Trophoblast cell (in vitro differentiated cells and primary cell): ENCODE results near the gene CAPN8.

Source experiments
- DNase-seq, 2 donors: peaks; one replicate each; pipeline ENCODE4 v3.0.0-alpha.2; 2016
- H2AFZ ChIP-seq: 2 replicates; pipeline ENCODE4 v1.6.1; 2013; ENCODE audit warnings: low read length, moderate library complexity, mild to moderate bottlenecking; ENCODE audit not compliant: insufficient read depth, poor library complexity
- H2AK5ac ChIP-seq: 2 replicates; pipeline ENCODE4 v1.6.1; 2013; ENCODE audit warnings: mild to moderate bottlenecking, low read length
- H2BK120ac ChIP-seq: 2 replicates; pipeline ENCODE4 v1.6.1; 2013; ENCODE audit warnings: low read length, mild to moderate bottlenecking, moderate library complexity; ENCODE audit not compliant: insufficient read depth, poor library complexity
- H2BK12ac ChIP-seq: 2 replicates; pipeline ENCODE4 v1.6.1; 2013; ENCODE audit warnings: mild to moderate bottlenecking, low read length, moderate library complexity
- H2BK5ac ChIP-seq: 2 replicates; pipeline ENCODE4 v1.6.1; 2013; ENCODE audit warnings: low read length, low read depth, moderate library complexity, mild to moderate bottlenecking; ENCODE audit not compliant: poor library complexity
- H3K14ac ChIP-seq: 2 replicates; pipeline ENCODE4 v1.6.1; 2013; ENCODE audit warnings: mild to moderate bottlenecking, low read length
- H3K18ac ChIP-seq: 2 replicates; pipeline ENCODE4 v1.6.1; 2013; ENCODE audit warnings: mild to moderate bottlenecking, low read length
- H3K23ac ChIP-seq: 2 replicates; pipeline ENCODE4 v1.6.1; 2013; ENCODE audit warnings: low read length
- H3K27ac ChIP-seq: 2 replicates; pipeline ENCODE4 v1.5.1; 2013; ENCODE audit warnings: low read depth, mild to moderate bottlenecking, inconsistent platforms, low read length, moderate library complexity
- H3K27me3 ChIP-seq: 2 replicates; pipeline ENCODE4 v1.6.1; 2013; ENCODE audit warnings: inconsistent platforms, mild to moderate bottlenecking, low read length, moderate library complexity; ENCODE audit not compliant: insufficient read depth
- H3K36me3 ChIP-seq, 2 experiments: 1 replicate in 1 of 2; 2 replicates in 1 of 2; pipeline ENCODE4 v1.6.1; 2013; ENCODE audit warnings: low read length in 2 of 2, mild to moderate bottlenecking in 2 of 2, moderate library complexity in 1 of 2; ENCODE audit not compliant: insufficient read depth in 2 of 2, control insufficient read depth in 1 of 2
- H3K4ac ChIP-seq: 2 replicates; pipeline ENCODE4 v1.6.1; 2013; ENCODE audit warnings: low read depth, mild to moderate bottlenecking, low read length, moderate library complexity
- H3K4me1 ChIP-seq, 2 experiments: 1 replicate in 1 of 2; 2 replicates in 1 of 2; pipeline ENCODE4 v1.6.1; 2013; ENCODE audit warnings: low read length in 2 of 2, mild to moderate bottlenecking in 2 of 2, moderate library complexity in 1 of 2; ENCODE audit not compliant: insufficient read depth in 2 of 2, control insufficient read depth in 1 of 2
- H3K4me2 ChIP-seq: 2 replicates; pipeline ENCODE4 v1.6.1; 2013; ENCODE audit warnings: inconsistent platforms, mild to moderate bottlenecking, low read length, moderate library complexity
- H3K4me3 ChIP-seq: 2 replicates; pipeline ENCODE4 v1.5.1; 2013; ENCODE audit warnings: mild to moderate bottlenecking, low read depth, low read length, inconsistent platforms
- H3K79me1 ChIP-seq: one replicate; pipeline ENCODE4 v1.6.1; 2013; ENCODE audit warnings: low read length
- H3K79me2 ChIP-seq: 2 replicates; pipeline ENCODE4 v1.6.1; 2013; ENCODE audit warnings: low read length, mild to moderate bottlenecking; ENCODE audit not compliant: control insufficient read depth, insufficient read depth, poor library complexity
- H3K9ac ChIP-seq: 2 replicates; pipeline ENCODE4 v1.6.1; 2013; ENCODE audit warnings: mild to moderate bottlenecking, low read length
- H3K9me3 ChIP-seq: 2 replicates; pipeline ENCODE4 v1.6.1; 2013; ENCODE audit warnings: low read depth, mild to moderate bottlenecking, control low read depth, inconsistent platforms, low read length; ENCODE audit not compliant: insufficient read depth
- H4K12ac ChIP-seq: 2 replicates; pipeline ENCODE4 v1.6.1; 2013; ENCODE audit warnings: low read depth, mild to moderate bottlenecking, low read length, moderate library complexity
- H4K8ac ChIP-seq: 2 replicates; pipeline ENCODE4 v1.6.1; 2013; ENCODE audit warnings: low read depth, mild to moderate bottlenecking, low read length, moderate library complexity
- H4K91ac ChIP-seq: one replicate; pipeline ENCODE4 v1.6.1; 2013; ENCODE audit warnings: low read depth, mild to moderate bottlenecking, low read length, moderate library complexity
- WGBS: extraction: QIAGEN DNeasy Blood & Tissue Kit; methylation state at CpG from one replicate; pipeline ENCODE4 v1.1.7; 2013; ENCODE audit warnings: missing lambda C conversion rate; ENCODE audit not compliant: insufficient read length, insufficient coverage; ENCODE audit errors: extremely low coverage; 5-methylcytosine and 5-hydroxymethylcytosine counted together

Gene CAPN8

GRCh38 chr1:223702735-223703667, 37.5 kb upstream of the CAPN8 start:
- H3K27ac ChIP-seq, result no peak overlapping the region
- H3K79me1 ChIP-seq, result peaks cover 32% of the 10 kb centered on the region
- no peak overlapping the region for H3K4ac ChIP-seq
- H4K12ac ChIP-seq, result no peak overlapping the region
- no peak overlapping the region for H3K14ac ChIP-seq
- peak overlapping the region; percentile 85 for H2BK12ac ChIP-seq
- no peaks in the 10 kb centered on the region for H3K27me3 ChIP-seq
- no peaks in the 10 kb centered on the region for H3K9me3 ChIP-seq
- H4K91ac ChIP-seq, result peak overlapping the region; percentile 22
- no CpG with 5 or more reads among the region's 4 CpGs for WGBS
- H3K4me2 ChIP-seq, result no peak overlapping the region
- H2BK120ac ChIP-seq, result no peak overlapping the region
- H3K23ac ChIP-seq, result no peak overlapping the region
- no peak for DNase-seq
- peak overlapping the region; percentile 33 for H2AK5ac ChIP-seq
- H3K79me2 ChIP-seq, result peaks cover 2% of the 10 kb centered on the region
- no peak overlapping the region for H3K4me3 ChIP-seq
- no peak overlapping the region for H3K18ac ChIP-seq
- H3K4me1 ChIP-seq, result peaks cover 26 to 40% of the 10 kb centered on the region in 2 experiments
- no peak overlapping the region for H3K9ac ChIP-seq
- H2AFZ ChIP-seq, result no peak overlapping the region
- no peak overlapping the region for H4K8ac ChIP-seq
- no peaks in the 10 kb centered on the region for H3K36me3 ChIP-seq
- H2BK5ac ChIP-seq, result no peak overlapping the region

- Histone ChIP-seq H3K36me3 (no peaks in the 10 kb centered on the region), H3K79me2 (peaks cover 2% of the 10 kb centered on the region), H2BK12ac (peak overlapping the region; percentile 78), H3K9ac (no peak overlapping the region), H3K18ac (peak overlapping the region; percentile 66), H4K8ac (peak overlapping the region; percentile 71), H3K27me3 (no peaks in the 10 kb centered on the region), H2AK5ac (peak overlapping the region; percentile 57), H4K12ac (no peak overlapping the region), H3K14ac (peak overlapping the region; percentile 80), H4K91ac (peak overlapping the region; percentile 94), H3K4me1 (peaks cover 16 to 27% of the 10 kb centered on the region in 2 experiments), H3K4me3 (no peak overlapping the region), H3K4me2 (peak overlapping the region; percentile 23), H3K9me3 (no peaks in the 10 kb centered on the region), H3K4ac (peak overlapping the region; percentile 26), H3K27ac (peak overlapping the region; percentile 92), H2AFZ (peak overlapping the region; percentile 59), H2BK5ac (peak overlapping the region; percentile 99), H2BK120ac (peak overlapping the region; percentile 96), H3K23ac (no peak overlapping the region), H3K79me1 (peaks cover 21% of the 10 kb centered on the region)
- WGBS, result no CpG with 5 or more reads among the region's 8 CpGs
- peak; percentile 90 to 96 for DNase-seq
Observed at GRCh38 chr1:223700942-223701637, 35.6 kb upstream of the CAPN8 start.

- H3K4me3 ChIP-seq, result no peak overlapping the region
- H3K4ac ChIP-seq, result peak overlapping the region; percentile 26
- no peaks in the 10 kb centered on the region for H3K9me3 ChIP-seq
- peak overlapping the region; percentile 83 for H2BK12ac ChIP-seq
- H3K79me2 ChIP-seq, result peaks cover 2% of the 10 kb centered on the region
- WGBS, result no CpG with 5 or more reads among the region's 5 CpGs
- peaks cover 14 to 24% of the 10 kb centered on the region in 2 experiments for H3K4me1 ChIP-seq
- no peaks in the 10 kb centered on the region for H3K27me3 ChIP-seq
- H3K27ac ChIP-seq, result peak overlapping the region; percentile 92
- peak overlapping the region; percentile 94 for H2BK120ac ChIP-seq
- DNase-seq, result peak in 1 of 2 donors; percentile 61
- H2AFZ ChIP-seq, result no peak overlapping the region
- H2AK5ac ChIP-seq, result peak overlapping the region; percentile 86
- peak overlapping the region; percentile 48 for H4K8ac ChIP-seq
- no peak overlapping the region for H3K9ac ChIP-seq
- peak overlapping the region; percentile 36 for H3K18ac ChIP-seq
- no peak overlapping the region for H4K12ac ChIP-seq
- H2BK5ac ChIP-seq, result peak overlapping the region; percentile 77
- H3K36me3 ChIP-seq, result no peaks in the 10 kb centered on the region
- peaks cover 19% of the 10 kb centered on the region for H3K79me1 ChIP-seq
- H3K4me2 ChIP-seq, result peak overlapping the region; percentile 6
- no peak overlapping the region for H3K23ac ChIP-seq
- peak overlapping the region; percentile 95 for H4K91ac ChIP-seq
- peak overlapping the region; percentile 69 for H3K14ac ChIP-seq
Observed at GRCh38 chr1:223700388-223700918, 35.0 kb upstream of the CAPN8 start.

- Histone ChIP-seq H3K27me3 (no peaks in the 10 kb centered on the region), H2BK12ac (no peak overlapping the region), H2BK120ac (no peak overlapping the region), H3K79me2 (no peaks in the 10 kb centered on the region), H2AFZ (no peak overlapping the region), H3K4me1 (peaks cover 7 to 13% of the 10 kb centered on the region in 2 experiments), H3K23ac (no peak overlapping the region), H3K27ac (no peak overlapping the region), H3K18ac (no peak overlapping the region), H4K12ac (no peak overlapping the region), H4K91ac (no peak overlapping the region), H3K36me3 (no peaks in the 10 kb centered on the region), H2AK5ac (no peak overlapping the region), H3K4me3 (no peak overlapping the region), H3K9ac (no peak overlapping the region), H3K79me1 (peaks cover 13% of the 10 kb centered on the region), H3K4ac (no peak overlapping the region), H4K8ac (no peak overlapping the region), H2BK5ac (no peak overlapping the region), H3K9me3 (no peaks in the 10 kb centered on the region), H3K4me2 (no peak overlapping the region), H3K14ac (no peak overlapping the region)
- no peak for DNase-seq
- no CpG with 5 or more reads among the region's 5 CpGs for WGBS
Observed at GRCh38 chr1:223695941-223696340, 30.4 kb upstream of the CAPN8 start.
